SHP77 (cell line): ENCODE data around the gene INPP4A.

ENCODE experiments used
- DNase-seq, 2 experiments: peaks; one replicate each; lab custom pipeline; 2025; lab: John Stamatoyannopoulos, UW

The INPP4A gene

DNA sequence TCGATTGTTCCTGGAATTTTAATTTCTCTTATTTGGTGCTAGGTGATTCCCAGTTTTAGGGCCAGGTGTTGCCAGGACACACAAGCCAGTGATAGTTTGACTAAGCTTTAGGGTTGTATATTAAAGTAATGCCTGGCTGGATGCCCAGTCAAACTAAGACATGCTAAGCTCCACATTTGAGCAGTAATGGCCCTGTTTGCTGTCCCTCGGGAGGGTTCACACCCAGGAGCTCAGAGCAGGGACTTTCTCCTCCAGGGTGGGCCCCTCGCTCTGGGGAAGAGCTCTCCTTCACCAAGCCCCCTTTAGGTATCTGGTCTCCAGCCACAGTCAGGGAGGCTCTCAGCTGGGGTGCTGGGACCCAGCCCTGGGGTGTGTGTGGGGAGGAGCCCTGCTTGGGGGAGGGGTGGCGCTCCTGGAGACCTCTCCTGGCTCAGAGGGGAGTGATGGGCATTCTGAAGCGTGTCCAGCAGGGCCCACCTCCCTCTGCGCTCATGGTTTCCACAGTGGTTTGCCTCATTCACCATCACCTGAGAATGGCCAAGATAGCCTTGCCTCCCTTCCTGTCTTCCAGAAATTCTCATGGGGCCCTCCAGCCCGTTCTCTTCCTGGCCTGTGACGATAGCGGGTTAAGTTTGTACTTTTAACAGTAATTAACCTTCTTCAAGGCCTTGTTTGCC, 31.7 kb downstream of the INPP4A start:
- DNase-seq = peak in 1 of 2 experiments; percentile 66

DNA sequence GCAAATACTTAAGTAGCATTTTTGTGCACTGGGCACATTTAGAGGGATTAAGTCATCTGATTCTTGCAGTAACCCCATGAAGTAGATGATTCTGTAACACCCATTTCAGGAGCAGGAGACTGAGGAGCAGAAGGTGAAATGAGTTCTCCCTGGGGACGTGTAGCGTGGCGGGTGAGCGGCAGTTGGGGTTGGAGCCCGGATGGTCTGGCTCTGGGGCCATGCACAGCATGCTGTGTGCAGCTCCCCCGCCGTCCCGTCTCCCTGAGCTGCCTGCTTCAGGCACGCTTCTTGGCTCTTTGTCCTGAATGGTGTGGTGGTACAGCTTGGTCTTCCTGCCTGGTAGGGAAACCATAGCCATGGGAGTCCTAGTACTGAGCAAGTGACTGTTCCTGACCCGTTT, 32.4 kb downstream of the INPP4A start:
- DNase-seq = no peak

DNA sequence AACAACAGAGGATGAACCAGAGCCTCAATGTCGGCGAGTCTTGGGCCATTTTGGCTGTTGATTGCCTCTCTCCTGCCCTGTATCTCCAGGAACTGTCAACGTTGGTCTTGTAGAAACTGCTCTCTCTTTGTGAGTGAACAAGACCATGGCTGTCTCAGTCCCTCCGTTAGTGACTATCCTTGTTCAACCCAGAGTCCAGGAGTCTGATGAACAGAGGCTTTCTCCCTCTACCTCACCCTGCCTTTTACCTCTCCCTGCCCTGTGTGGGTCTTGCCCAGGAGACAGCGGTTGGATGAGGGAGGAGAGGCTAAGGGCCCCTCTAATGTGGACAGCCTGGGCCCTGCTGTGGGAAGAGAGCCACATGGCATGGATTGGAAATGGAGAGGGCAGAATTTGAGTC, 32.8 kb downstream of the INPP4A start:
- no peak for DNase-seq

DNA sequence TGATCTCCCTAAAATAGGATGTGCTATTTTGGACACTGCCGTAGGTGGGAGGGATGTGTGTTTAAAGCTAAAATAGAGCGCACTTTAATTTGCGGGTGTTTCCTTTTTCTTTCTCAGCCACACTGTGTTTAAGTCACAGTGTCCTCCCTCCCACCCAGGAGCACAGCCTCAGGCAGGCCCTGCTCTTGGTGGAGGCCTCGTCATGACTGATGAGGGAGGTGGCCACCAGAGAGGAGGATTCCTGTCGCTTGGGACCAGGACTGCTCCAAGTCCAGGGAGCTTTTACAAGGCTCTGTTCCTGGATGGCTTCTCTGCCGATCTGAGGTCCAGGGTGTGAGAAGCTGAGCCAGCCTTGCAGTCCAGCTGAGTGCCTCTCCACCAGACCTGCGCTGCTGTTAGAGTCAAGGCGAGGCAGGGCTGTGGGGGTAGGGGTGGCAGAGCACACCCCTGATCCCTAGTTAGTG, 33.5 kb downstream of the INPP4A start:
- DNase-seq = no peak

DNA sequence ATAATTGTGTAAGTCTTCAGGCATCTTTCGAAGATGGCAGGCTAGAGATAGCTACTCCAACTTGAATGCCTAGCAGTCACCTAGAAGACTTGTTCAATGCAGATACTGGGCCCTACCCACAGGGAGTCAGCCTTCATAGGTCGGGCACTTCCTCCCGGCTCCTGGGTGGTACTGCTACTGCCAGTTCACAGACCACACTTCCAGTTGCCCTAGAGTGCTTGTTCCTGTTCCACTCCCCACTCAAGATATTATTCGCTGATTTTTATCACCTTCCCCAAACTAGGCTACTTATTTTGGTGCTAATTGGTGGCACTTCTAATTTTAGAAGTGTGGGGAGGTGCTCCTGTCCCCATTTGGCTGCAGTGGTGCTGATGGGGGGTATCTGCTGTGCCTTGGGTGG, 34.2 kb downstream of the INPP4A start:
- DNase-seq = no peak

DNA sequence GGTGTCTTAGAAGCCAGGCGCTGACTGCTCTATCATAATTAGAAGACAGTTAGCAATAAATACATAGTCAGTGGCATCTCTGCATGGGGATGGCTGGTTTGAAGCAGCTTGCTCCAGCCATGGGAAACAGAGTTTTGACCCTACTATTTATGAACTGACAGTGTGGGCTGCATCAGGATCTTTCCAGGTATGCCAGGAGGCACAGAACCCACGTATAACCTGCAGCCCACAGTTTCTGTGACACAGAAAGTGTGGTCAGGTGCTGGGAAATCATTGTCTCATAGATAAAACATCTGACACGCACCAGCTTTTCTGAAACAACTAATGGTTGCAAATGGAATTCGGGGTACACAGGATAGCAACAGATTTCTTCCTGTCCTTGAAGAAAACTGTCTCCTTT, 34.7 kb downstream of the INPP4A start:
- DNase-seq = no peak

DNA sequence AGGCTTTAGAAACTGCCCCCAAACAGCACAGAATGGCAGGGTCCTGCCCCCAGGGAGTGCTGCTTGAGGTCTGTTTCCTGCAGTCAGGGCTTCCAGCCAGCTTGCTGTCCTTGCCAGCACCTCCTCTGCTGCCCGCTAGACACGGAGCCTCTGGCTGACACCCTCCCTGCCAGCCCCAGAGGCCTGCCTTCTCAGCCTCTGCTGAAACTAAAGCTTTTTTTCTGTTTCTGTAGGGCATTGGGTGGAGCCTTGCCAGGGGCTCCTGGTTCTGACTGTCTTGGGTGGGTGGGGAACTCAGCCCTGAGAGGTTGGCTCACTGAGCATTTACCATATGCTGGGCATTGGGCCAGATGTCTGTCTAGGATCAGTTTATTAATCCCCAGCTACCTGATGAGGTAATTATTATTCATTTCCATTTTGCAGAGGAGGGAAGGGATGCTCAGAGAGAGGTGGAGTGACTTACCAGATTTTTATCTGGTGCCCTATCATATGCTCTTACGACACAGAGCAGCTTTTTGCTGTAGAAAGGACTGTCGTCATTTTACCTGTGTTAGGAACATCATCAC, 35.4 kb downstream of the INPP4A start:
- peak in 1 of 2 experiments; percentile 29 for DNase-seq

DNA sequence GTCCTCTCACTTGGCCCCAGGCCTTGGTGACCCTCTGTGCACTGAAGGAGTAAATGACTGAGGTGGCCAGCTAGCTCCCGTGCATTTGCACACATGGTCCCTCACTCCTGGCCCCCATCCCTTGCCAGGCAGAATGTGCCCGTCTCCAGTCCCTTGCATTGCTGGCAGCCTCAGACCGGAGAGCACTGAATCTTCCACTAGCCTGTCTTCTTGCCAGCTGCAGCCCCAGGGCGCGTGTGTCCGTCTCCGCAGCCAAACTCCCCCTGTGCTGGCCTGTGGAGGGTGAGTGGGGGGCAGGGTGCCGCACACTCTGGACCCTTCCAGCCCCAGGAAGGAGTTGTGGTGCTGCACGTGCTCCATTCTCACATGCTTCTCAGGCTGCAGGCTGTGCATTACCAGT, 35.9 kb downstream of the INPP4A start:
- DNase-seq = no peak

DNA sequence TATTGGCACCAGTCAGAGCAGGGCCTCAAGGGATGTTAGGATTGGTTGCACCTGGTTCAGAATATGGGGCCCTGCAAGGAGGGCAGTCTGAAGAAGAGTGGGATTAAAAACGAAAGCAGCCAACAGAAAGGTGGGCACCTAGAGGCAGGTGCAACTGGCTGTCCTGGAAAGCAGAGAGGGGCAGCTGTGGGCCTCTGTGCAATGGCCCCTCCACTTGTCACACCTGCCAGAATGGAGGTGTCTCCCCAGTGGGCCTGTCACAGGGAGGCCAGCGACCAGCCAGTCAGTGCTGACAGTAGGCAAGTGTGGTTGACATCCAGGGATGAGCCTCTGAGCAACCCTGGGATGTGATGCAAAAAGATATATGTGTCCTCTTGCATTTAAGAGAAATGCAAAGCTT, 37.7 kb downstream of the INPP4A start:
- DNase-seq = no peak

DNA sequence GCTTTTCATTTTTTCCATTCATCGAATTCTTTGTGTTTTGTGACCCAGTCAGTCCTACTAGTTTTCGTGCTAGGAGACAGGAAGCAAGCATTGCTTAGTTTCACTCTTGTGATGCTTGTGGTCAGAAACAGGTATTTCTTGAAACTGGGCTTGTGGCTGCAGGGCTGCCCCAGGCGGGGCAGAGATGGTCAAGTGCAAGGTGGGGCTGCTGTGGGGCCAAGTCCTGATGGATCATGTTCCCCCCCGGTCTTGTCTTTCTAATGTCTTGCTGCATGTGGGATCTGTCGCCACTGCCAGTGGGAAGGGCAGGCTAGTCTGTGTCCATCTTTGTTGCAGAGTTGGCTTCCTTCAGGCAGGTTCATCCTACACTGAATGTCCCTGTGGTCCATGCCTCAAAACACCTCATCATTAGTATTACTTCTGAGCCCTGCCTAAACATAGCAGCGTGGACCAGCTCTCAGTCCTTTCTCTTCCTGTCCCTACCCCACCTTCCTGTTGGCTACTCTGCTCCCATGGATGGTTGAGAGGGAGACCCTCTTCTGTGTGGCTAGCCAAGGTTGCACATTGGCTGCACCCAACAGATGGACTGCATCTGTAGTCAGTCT, 38.7 kb downstream of the INPP4A start:
- DNase-seq = no peak

DNA sequence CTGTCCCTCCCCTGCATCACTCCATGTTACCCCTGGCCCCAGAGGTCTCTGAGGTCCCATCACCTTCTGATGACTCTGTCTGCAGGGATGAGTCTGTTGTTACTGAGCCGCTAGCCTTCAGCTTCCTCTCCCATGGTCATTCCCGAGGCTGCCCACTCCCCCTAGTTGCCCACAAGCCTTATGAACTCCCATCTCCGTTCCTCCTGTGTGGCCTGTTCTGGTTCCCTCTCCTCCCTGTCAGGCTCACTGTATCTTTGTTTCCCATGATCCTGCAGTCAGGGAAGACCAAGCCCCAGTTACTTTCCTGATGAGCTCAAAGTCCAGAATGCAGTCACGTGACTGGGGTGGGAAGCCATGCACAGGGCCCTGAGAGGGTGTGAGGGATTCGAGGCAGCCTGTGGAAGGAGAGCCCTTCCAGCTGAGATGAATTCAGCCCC, 39.5 kb downstream of the INPP4A start:
- no peak for DNase-seq

DNA sequence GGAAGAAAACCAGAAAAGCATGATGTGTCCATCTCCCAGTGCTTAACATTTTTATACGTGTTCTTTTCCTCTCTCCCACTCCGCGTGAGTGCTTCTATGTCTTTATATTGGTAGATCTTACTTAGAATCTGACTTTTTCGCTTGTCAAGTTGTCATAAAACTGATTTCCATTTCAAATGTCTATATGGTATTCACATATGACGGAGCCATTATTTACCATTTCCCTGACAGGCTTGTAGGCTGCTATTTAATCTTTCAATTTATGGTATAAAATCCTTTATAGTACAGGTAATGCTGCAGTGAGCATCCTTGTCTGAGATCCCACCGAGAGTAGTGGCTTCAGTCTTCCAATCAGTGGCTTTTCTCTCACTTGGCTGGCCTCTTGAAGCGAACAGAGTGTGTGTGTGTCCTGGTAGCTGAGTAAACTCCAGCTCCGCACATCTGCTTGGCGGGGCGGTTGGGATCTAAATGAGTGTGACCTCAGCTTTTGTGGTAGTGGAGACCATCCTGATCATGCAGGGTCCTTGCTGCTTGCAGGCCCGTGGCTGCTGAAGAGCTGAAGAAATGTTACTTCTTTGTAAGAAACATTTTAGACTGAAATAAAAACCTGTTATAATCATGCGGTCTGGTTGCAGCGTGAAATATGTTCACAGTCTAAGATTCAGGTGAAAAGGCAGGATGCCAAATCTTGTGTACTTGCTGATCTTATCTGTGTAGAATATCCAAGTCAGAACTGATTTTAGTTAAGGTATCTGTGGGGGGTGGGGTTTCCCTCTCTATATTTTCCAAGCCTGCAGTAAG, 40.2 kb downstream of the INPP4A start:
- DNase-seq = peak; percentile 76 to 83

DNA sequence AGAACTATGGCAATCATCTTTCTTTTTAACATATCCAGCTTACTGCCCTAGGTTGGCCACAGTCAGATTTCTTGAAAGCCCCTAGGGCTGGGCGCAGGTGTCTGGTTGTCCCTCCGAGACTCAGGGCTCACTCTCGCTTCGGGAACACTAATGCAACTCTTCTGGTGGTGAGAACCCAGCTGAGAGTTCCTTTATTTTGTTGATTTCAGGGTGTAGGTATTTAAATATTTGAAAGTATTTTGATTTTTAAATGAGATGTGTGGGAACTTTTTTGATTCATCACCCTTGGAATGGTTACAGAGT, 40.7 kb downstream of the INPP4A start:
- no peak for DNase-seq

DNA sequence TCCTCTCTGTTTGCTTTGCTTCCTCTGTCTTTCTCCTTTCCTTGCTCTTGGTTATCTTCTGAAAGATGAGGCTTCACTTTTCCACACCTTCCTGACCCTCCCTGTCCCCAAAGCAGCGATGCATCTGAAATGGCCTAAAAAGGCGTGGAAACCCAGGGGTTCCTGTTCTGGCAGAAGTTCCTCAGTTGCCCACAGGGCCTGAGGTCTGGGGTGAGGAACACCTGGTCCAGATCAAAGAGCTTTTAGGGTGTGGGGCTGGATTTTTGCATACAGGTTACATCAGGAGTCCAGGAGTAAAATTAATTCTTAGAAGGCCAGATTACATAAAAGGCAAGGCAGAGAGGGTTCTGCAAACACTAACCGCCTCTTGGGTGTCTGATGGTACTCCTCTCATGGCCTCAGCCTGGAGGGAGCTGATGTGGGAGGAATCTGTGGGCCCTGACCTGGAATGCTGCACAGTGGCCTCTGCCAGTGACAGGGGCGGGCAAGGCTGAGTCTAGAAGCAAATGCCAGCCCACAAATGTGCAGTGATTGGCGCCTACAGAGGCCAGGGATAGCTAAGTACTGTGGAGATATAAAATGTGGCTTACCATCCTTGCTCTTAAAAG, 41.8 kb downstream of the INPP4A start:
- DNase-seq = no peak

DNA sequence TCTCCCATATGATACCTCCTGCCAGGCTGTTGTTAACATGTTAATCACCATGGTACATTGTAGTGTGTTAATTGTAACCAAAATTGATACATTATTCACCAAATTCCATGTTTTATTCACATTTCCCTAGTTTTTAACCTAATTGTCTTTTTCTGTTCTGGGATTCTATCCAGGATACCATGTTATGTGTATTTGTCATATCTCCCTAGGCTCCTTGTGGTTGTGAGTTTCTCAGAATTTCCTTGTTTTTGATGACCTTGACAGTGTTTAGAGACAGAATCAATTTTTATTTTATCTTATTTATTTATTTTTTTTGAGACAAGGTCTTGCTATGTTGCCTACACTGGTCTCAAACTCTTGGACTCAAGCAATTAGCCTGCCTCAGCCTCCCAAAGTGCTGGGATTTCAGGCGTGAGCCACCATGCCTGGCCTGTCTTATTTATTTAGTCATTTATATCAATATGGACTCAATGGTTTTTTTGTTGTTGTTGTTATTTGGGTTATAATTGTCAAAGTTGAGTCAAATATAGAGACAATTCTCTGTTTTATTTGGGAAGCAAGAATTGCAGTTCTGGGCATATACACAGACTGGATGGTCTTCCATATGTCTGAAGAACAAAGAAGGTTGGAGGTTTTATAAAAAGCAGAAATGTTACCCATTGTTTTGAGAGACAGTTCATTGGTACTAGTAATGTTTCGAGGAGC, 42.6 kb downstream of the INPP4A start:
- no peak for DNase-seq

DNA sequence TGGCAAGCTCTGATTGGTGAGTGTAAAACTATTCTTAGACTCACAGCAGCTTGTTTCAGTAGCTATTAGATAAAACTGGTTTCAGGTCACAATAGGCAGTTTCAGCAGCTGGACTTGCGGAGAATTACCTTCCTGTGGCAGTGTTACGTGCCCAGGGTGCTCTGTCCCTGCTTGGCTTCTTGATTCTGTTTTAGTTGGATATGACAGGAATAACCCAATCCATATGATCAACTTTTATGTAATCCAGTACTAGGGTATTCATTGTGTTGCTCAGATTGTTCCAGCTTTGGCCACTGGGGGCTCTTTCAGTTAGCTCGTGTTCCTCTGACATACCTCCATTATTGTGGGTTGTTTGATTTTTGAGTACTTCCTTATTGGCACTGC, 43.1 kb downstream of the INPP4A start:
- DNase-seq = peak; percentile 19 to 37

DNA sequence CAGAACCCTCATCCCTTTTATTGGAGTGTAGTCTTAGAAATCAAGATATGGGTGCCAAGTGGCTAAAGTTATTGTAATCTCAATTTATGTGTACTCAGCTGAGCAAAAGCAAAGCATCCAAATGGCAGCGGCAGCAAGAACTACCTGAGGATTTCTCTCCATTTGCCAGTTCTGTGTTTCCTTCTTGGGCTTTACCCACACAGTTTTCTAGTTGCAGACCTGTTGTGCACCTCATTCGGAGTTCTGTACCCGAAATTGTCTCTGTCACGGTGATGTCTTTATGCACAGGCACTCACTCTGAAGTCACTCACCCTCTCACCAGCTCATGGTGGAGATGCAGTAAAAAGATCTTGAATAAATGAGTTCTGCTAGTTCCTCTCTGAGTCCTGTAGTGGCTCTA, 43.6 kb downstream of the INPP4A start:
- no peak for DNase-seq

DNA sequence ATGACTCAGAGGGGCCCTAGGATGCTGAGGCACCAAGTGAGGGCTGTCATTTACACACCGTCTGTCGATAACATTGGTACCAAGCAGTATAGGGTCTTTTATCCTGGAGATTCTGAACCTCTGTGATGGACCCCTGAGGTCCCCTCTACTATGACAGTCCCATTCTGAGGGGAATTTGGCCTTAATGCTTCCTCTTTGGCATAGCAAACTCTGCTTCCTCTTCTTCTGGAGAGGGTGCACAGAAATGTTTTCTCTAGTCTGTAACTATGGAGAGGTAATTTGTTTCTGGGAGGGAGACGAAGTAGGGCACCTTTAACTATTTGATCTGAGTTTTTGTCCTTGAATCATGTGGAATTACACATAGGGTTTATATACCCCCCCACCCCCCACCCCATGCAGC, 44.8 kb downstream of the INPP4A start:
- no peak for DNase-seq

DNA sequence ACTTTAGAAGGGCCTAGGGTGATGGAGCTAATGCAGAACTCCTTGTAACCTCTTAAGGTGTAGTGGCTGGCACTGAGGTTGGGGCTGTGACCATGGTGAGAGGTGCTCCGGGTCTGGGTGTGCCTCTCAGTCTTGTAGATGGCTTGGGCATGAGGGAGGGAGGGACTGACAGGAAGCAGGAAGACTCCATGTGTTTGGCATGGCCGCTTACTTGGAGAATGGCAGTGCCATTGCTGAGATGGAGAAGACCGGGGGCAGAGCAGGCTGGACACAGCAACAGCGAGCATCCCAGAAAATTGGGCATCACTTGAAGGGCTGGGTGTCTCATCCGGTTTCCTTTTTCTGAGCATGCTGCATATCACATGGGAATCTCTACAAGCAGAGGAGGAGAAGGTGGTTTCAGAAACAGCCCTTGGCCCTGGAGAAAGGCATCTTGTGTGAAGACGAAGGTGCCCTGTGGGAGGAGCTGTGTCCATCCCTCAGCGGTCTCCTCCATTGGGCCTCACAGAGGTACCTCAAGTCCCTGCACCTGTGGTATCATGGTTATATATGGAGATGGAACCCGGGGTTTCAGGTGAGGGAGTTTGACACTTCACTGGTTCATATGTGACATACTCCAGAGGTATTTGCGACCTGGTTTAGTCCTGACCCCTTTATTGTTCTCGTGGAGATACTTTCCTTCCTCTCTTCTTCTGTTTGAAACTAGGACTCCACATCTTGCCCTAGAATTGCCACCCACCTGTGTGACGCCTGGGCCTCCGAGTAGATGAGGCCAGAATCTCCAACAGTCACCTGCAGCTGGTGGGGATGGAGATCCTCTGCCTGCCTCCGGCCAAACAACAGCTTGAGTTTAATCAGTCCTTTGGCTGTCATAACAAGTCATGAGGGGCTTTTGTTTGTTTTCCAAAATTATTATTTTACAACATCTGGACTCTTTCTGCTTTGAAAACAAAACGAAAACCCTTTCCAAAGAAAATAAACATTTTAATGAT, 45.6 kb downstream of the INPP4A start:
- DNase-seq = no peak

DNA sequence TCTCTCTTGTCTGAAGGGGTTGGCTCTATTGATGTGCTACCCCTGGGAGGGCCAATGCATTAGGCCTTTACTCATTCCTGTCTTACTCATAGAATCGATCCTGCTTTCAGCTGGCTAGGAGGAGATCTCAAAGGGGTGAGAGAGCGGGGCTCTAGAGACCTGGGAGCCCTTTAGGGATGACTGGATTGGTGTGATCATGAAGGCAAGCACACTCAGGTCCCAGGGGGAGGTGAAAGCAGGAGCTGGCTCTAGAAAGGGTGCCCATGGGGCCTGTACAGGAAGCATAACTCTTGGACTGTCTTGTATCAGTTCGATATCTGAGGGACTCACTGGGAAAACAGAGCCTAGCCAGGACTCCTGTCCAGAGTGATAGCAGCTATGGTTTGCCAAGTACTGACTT, 47.8 kb downstream of the INPP4A start:
- DNase-seq = no peak

DNA sequence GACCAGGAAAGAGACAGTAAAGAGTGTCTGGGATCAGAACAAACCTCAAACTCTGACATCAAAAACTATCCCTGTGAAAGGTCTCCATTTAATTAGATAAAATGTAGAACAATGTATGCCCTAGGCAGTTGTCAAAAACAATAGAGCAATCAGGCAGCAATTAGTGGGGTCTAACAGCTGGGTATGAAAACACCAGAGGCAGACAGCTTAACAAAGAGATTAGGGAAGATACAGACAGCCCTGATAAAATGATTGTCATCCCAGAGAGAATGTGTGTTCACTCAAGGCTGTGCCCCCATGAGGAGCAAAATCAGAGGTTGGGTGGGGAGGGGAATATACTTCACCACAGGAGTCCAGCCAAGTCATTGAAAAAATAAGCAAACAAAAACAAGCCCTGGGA, 50.0 kb downstream of the INPP4A start:
- DNase-seq = no peak
